GM18505 (cell line): ENCODE measurements around the gene KIF5B.
"Not testable (repeated sequence)": the region's sequence is repeated elsewhere in the genome, so short reads cannot be mapped to it uniquely, and the experiment has no call there.

Experiments used
- ATAC-seq: cut with Tn5 transposase; IDR thresholded peaks from one replicate; pipeline ENCODE4 v1.9.1; 2021; ENCODE audit not compliant: unreplicated experiment
- POLR2A ChIP-seq: IDR thresholded peaks from 4 replicates; pipeline ENCODE4 v1.6.1; 2011; ENCODE audit warnings: borderline replicate concordance; ENCODE audit not compliant: insufficient read depth, insufficient read length; ENCODE audit errors: extremely low read depth

KIF5B gene

DNA sequence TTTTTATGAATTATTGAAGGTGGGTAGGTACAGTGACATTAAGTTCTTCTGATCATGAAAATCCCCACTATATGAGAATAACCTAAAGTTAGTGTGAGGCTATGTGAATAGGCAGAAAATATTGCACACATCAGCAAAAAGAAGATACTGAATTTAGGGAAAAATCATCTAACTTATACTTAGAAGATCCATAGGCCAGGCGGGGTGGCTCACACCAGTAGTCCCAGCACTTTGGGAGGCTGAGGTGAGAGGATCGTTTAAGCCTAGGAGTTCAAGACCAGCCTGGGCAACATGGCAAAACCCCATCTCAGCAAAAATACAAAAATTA, 78.1 kb downstream of the KIF5B start:
- no peak for ATAC-seq
- TF ChIP-seq POLR2A, result no peak

DNA sequence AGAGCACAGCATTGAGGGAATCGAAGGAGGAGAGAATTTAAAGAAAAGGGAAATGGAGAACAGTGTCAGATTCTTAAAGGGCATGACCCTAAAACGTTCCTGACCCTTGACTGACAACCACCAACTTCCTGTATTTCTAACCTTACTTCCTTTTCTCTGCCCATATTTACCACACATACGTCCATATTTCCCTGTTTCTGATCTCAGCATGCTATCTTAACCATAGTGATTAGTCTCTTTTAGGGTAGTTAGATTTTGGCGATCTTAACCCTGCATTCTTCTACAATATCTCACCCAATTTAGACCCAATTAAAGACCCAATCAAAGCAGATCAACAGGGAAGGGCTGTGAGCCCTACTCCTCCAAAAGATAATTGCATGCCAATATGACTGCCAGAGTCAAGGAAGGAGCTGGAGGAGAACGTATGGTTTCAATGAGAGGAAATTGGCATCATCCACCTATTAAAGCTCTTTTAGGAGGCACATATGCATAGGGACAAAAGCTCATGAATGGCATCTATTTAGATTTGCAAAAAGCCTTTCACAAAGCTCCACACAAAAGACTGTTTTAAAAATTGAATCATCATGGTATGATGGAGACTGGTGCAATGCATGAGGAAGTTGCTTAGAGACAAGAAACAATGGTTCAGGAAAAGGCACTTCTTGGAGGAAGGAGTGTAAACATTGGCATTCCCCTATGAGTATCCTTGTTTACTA, 78.6 kb downstream of the KIF5B start:
- TF ChIP-seq POLR2A, result no peak

DNA sequence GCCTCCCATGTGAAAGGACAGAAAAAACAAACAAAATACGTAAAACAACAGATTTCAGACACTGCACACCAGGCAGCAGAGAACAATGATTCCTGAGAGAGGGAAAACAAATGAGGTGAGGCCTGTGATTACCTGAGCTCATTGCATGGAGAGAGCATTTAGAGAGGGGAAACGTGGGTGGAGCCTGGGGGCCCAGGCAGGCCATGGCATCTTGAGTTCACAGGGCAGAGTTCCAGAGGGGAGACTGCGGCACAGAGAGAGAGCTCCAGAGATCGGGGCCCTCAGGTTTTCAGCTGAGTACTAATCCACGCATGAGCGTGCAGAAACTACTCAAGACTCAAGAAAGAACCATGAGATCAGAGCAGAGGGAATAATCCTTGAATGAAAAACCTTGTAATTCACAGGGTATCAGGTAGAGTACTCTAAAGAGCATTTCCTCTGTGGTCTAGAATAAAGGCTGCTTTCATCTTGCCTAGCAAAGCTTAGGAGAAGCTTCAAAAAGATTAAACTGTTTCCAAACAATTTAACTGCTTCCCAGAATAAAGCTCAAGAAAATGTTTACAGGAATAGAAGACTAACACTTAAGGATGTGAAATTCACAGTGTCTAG, 81.0 kb downstream of the KIF5B start:
- TF ChIP-seq POLR2A, result no peak

More for the DNA sequence above, 78.6 kb downstream of the KIF5B start:
- no peak for ATAC-seq

DNA sequence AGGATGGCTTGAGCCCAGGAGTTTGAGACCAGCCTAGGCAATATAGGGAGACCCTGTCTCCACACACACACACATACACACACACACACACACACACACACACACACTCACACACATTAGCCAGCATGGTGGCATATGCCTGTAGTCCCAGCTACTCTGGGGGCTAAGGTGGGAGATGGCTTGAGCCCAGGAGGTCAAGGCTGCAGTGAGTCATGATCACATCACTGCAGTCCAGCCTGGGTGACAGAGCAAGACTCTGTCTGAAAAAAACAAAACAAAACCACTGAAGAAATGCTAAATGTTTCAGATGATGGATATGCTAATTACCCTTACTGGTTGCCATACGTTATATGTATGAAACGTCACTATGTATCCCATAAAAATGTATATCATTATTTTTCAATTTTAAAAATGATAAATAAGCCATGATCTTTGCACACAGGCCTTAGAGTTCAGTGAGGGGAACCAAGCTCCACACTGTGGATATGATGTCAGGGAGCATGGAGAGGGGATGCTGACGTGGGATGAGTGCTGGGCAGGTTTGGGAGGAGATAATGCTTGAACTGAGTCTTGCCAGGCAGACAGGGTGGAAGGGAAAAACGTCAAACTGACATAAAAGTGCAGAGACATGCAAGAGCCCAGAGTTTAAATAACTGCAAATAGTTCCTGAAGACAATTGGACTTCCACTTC, 81.6 kb downstream of the KIF5B start:
- ATAC-seq, result no peak
- no peak for TF ChIP-seq POLR2A

More for the DNA sequence above, 81.0 kb downstream of the KIF5B start:
- no peak for ATAC-seq

DNA sequence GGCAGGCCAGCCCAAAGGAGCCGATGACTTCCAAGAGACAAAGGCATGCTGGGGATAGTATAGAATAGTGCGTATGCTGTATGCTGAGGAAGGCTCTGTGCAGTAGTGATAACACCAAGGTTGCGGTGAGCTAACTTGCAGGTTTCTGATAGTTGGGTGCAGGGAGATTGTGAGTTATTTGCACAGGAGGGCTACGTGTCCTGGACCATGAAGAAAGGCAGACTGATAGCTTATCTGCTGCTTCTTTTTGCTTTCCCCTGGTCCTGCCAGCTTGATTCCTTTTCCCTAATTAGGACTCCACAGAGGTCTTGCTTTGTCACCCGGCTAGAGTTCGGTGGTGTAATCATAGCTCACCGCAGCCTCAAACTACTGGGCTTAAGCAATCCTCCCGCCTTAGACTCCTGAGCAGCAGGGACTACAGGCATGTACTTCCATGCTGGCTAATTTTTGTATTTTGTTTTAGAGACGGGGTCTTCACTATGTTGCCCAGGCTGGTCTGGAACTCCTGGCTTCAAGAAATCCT, 83.6 kb downstream of the KIF5B start:
- TF ChIP-seq POLR2A, result no peak
- ATAC-seq, result no peak

DNA sequence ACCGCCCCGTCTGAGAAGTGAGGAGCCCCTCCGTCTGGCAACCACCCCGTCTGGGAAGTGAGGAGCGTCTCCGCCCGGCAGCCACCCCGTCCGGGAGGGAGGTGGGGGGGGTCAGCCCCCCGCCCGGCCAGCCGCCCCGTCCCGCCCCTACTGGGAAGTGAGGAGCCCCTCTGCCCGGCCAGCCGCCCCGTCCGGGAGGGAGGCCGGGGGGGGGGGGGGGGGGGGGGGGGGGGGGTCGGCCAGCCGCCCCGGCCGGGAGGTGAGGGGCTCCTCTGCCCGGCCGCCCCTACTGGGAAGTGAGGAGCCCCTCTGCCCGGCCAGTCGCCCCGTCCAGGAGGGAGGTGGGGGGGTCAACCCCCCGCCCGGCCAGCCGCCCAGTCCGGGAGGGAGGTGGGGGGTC, 86.4 kb downstream of the KIF5B start:
- ATAC-seq, result not testable (repeated sequence)

DNA sequence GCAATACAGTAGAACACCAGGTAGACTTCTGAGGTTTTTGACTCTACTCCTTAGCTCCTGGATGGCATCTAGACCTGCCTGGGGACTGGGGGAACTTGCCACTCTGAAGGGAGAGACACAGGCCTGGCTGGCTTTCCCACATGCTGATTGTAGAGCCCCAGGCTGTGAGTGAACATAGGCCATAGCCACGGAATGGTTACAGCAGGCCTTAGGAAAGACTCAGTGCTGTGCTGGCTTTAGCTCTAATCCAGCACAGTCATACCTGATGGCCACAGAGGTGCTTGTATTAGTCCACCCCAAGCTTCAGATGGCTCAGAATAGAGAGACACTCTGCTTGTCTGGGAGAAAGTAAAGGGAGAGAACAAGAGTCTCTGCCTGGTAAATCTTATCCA, 92.6 kb downstream of the KIF5B start:
- no peak for TF ChIP-seq POLR2A
- ATAC-seq, result no peak

DNA sequence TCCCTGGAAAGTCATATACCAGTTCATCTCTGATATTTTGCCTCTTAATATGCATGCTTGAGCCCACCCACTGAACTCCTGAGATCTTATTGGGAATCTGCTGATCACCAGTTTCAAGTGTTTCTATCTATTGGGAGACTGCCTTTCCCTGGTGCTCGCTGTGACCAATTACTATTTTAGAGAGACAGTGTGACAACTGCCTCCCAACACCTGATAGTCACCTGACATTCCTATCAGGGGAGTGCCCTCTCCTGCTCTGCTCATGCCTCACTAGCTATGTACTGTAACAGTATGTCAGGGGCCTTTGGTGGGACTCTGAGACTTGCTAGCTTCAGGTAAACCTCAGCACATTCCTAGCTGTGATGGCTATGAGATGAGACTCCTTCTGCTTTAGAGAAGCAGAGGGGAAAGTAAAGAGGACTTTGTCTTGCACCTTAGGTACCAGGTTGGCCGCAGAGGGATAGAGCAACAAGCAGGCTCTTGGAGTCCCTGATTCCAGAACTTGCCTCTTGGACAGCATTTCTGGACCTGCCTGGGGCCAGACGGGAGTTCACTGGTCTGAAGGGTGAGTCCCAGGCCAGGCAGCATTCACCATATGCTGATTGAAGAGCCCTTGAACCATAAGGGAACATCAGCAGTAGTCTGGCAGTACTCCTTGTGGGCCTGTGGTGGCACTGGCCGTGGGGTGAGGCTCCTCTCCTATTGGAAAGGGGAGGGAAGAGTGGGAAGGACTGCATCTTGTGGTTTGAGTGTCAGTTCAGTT, 93.2 kb downstream of the KIF5B start:
- TF ChIP-seq POLR2A, result no peak
- no peak for ATAC-seq

DNA sequence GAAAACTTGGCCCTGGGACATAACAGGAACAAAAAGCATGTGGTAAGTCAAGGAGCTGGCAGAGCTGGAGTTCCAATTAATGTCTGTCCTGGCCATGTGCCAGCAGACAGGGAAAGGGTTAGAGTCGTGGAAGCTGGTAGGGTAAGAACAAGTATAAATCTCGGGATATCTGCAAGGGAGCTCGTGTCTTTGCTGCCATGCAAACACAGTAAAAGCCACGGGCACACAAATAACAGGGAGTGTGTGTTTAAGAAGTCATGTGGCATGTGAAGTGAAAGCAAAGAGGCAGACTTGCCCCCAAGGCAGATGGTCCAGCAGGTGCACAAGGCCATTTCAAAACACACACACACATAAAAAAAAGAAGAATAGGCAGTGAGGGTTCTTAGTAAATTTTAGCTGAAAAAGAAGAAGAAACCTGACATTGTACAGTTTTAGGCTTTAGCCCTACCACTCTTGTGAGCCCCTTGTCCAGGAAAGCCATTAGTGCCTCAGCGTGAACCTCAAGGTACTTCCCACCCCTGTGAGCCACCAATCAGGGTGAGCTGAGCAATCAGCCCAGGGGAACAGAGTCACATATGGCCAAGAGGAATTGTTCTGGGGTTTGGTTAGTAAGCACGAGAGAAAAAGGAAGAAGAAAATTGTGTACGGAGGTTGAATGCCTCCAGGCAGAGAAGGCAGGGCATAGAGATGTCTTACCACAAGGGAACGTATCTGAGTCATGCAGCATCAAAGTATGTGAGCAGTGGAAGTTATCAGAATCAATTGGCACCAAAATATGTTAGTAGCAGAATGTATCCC, 94.7 kb downstream of the KIF5B start:
- TF ChIP-seq POLR2A, result no peak
- ATAC-seq, result peak; percentile 52

DNA sequence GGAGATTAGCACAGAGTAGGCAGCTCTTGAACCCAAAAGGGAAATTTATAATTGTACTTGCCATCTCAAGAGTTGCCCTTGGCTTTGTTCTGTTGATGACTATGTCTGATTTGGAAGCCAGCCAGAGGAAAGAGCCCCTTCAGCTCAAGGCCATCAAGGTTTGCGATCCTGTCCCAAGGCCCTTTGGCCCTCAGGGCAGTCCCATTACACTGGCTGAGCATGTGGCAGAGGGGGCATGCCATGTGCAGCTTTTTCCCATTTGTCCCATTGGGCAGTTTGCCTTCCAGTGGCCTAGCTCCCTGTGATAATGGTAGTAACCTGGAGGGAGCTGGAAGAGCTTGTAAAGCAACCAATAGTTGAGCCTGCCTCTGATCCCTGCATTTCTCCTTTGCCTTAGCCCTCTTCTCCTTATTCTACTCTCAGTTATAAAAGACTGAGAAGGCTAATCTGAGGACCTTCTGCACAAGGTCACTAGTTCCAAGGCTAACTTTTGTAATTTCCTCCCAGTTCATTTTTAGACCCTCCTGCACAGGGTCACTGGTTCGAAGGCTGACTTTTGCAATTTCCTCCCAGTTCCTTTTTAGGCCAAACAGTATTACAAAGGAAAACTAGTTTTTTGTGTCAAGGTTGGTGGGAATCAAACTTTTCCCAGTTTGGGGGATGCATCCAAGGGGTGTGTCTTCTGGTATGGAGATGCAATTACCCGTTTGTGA, 96.6 kb downstream of the KIF5B start:
- TF ChIP-seq POLR2A, result no peak
- no peak for ATAC-seq
